PC-3 (cell line): Measurements from ENCODE around the gene GAD1. TPM values are rescaled to one million over a fixed set of nuclear protein-coding genes. Genes with fewer than 3 reads are reported as not detected.
A peak's percentile ranks its signal among the peaks of the same experiment; 100 is the strongest.

ENCODE experiments used
- ATAC-seq: fragments of 200-7000 bp; cut with Tn5 transposase; 2 replicates; pipeline ENCODE4 v1.9.1; 2020; ENCODE audit warnings: mild to moderate bottlenecking, moderate library complexity
- BruUV-seq: library from RNA; stranded (reverse); fragments of 400-500 nt; replicated peaks from 2 replicates; lab custom pipeline; 2021; lab: Mats Ljungman, UMichigan
- CTCF ChIA-PET: fragments of 300-600 bp; sonication (Branson Sonifier 250); formaldehyde crosslinking; loops from one replicate; lab custom pipeline; 2022; ENCODE audit warnings: antibody characterized with exemption; lab: Charles Lee
- POLR2A ChIA-PET: fragments of 300-600 bp; sonication (Branson Sonifier 250); formaldehyde crosslinking; loops from one replicate; lab custom pipeline; 2022; ENCODE audit warnings: antibody characterized with exemption; ENCODE audit not compliant: unreplicated experiment; lab: Charles Lee
- DNase-seq: peaks from one replicate; pipeline ENCODE4 v3.0.0-alpha.2; 2015
- H2AFZ ChIP-seq: fragments of 300-600 bp; sonication (generic); 2 replicates; pipeline ENCODE4 v1.6.0; 2016; ENCODE audit warnings: antibody characterized with exemption, low read length
- H3F3A ChIP-seq: fragments of 300-600 bp; sonication (generic); one replicate; pipeline ENCODE4 v1.6.0; 2017; ENCODE audit warnings: antibody characterized with exemption, low read length, control low read depth, mild to moderate bottlenecking; ENCODE audit not compliant: unreplicated experiment
- H3K27ac ChIP-seq: fragments of 300-600 bp; sonication (generic); 2 replicates; pipeline ENCODE4 v1.5.1; 2016; ENCODE audit warnings: mild to moderate bottlenecking, low read length
- H3K27me3 ChIP-seq: fragments of 300-600 bp; sonication (generic); 2 replicates; pipeline ENCODE4 v1.6.1; 2016; ENCODE audit warnings: low read length, mixed read lengths
- H3K36me3 ChIP-seq: fragments of 300-600 bp; sonication (generic); 2 replicates; pipeline ENCODE4 v1.6.1; 2016; ENCODE audit warnings: low read depth, mixed run types, low read length, mixed read lengths
- H3K4me1 ChIP-seq: fragments of 300-600 bp; sonication (generic); 2 replicates; pipeline ENCODE4 v1.5.1; 2016; ENCODE audit warnings: low read length; ENCODE audit not compliant: insufficient read depth
- H3K4me2 ChIP-seq: fragments of 300-600 bp; sonication (generic); 2 replicates; pipeline ENCODE4 v1.6.0; 2016; ENCODE audit warnings: low read length
- H3K4me3 ChIP-seq: fragments of 300-600 bp; sonication (generic); 2 replicates; pipeline ENCODE4 v1.5.1; 2016; ENCODE audit warnings: mild to moderate bottlenecking, low read length, mixed read lengths
- H3K79me2 ChIP-seq: fragments of 300-600 bp; sonication (generic); 2 replicates; pipeline ENCODE4 v1.6.1; 2017; ENCODE audit warnings: low read length, mixed read lengths
- H3K9ac ChIP-seq: fragments of 300-600 bp; sonication (generic); 2 replicates; pipeline ENCODE4 v1.6.0; 2016; ENCODE audit warnings: mild to moderate bottlenecking, low read length
- H3K9me2 ChIP-seq: fragments of 300-600 bp; sonication (generic); replicated peaks from 2 replicates; pipeline ENCODE4 v1.6.1; 2016; ENCODE audit warnings: mixed run types, low read length, mixed read lengths
- H3K9me3 ChIP-seq: fragments of 300-600 bp; sonication (generic); 2 replicates; pipeline ENCODE4 v1.6.1; 2016; ENCODE audit warnings: low read length, mixed read lengths
- H4K20me1 ChIP-seq: fragments of 300-600 bp; sonication (generic); 2 replicates; pipeline ENCODE4 v1.6.1; 2016; ENCODE audit warnings: low read length, mixed read lengths
- CTCF ChIP-seq: fragments of 300-600 bp; sonication (generic); conservative IDR thresholded peaks from 2 replicates; pipeline ENCODE4 v1.5.1; 2017; ENCODE audit warnings: antibody characterized with exemption, low read depth, mild to moderate bottlenecking, low read length
- EZH2 ChIP-seq: fragments of 300-600 bp; sonication (generic); IDR thresholded peaks from one replicate; pipeline ENCODE4 v1.6.1; 2017; ENCODE audit warnings: antibody characterized with exemption, mild to moderate bottlenecking, low read length; ENCODE audit not compliant: unreplicated experiment
- EZH2phosphoT487 ChIP-seq: fragments of 300-600 bp; sonication (generic); IDR thresholded peaks from 2 replicates; pipeline ENCODE4 v1.6.1; 2018; ENCODE audit warnings: mild to moderate bottlenecking, antibody characterized with exemption, low read length, borderline replicate concordance
- intact Hi-C: fragments of 100-400 bp; cut with micrococcal nuclease; formaldehyde crosslinking; loops from 2 replicates; pipeline ENCODE4 v1.9.0; 2023
- total RNA-seq: library from RNA; depleted of rRNA; stranded (reverse); fragments of >200 nt; gene quantifications from 2 replicates; pipeline ENCODE4 v1.2.3, GENCODE V29; 2014

The GAD1 gene
- total RNA-seq, 1 experiment from 2014 or later: 10.6 TPM

- Histone ChIP-seq H3K27me3 (no peaks in the 10 kb centered on the region), H3K27ac (no peak overlapping the region), H3K4me1 (peaks cover 3% of the 10 kb centered on the region; the same call in 1 of the 2 replicates), H3K4me2 (no peak overlapping the region), H3K9ac (no peak overlapping the region), H3K4me3 (no peak overlapping the region), H3K9me2 (no peaks in the 10 kb centered on the region), H4K20me1 (no peaks in the 10 kb centered on the region), H3F3A (no peaks in the 10 kb centered on the region), H3K9me3 (no peaks in the 10 kb centered on the region), H2AFZ (no peak overlapping the region), H3K36me3 (no peaks in the 10 kb centered on the region), H3K79me2 (no peaks in the 10 kb centered on the region)
- CTCF ChIA-PET: interaction anchor here (0.6 kb wide), 1 partner anchor 53 kb away, joined by 3 read pairs; the partner anchor contains the start of gene GAD1
- TF ChIP-seq EZH2phosphoT487 (no peak), CTCF (no peak), EZH2 (no peak)
- no peak for ATAC-seq
- BruUV-seq: no TSS peak
- POLR2A ChIA-PET: no interaction called here
- DNase-seq: no peak
- intact Hi-C loops: no loop called here
Measured at GRCh38 chr2:170869461-170869860, 52.8 kb downstream of the GAD1 start.

DNA sequence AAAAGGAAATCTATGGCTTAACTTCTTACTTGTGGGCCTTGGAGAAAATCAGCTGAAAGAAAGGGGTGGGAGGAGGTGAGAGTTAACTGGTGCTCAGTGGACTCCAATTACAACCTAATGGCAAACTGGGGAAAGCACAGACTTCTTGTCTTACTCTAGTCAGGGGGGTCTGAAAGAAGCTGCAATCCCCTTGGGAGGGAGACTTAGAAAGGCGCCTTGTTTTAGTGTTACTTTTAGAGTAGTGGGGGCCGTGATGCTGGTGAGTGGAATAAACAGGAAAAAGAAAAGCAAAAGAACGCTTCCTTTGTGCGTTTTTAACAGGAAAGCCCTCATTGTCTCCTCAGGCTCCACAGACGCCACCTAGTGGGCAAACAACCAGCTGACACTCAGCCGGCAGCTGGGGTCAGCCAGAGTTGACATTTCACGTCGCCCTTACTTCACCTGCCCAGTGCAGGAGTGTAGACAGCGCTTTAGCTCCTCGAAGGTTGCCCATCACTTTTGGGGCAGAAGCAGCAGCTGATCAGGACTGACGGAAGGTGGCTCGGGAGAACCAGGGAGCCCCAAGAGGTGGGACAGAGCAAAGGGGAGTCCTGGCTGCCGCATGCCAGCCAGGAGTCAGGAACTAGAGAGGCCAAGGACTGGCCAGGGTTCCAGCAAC, 56.5 kb downstream of the GAD1 start:
- TF ChIP-seq CTCF (peak; percentile 94), EZH2 (no peak)
- H3K4me3 ChIP-seq: peak overlapping the region; percentile 49; the same call in 1 of the 2 replicates
- peak overlapping the region; percentile 96 for H2AFZ ChIP-seq
- peak; percentile 86 for ATAC-seq
- peaks cover 11% of the 10 kb centered on the region for H3K4me1 ChIP-seq
- peak; percentile 84 for DNase-seq
- H3K27ac ChIP-seq: no peak overlapping the region
- no peaks in the 10 kb centered on the region for H3F3A ChIP-seq
- ChIA-PET CTCF (interaction anchor here (0.5 to 1.2 kb wide), 9 partner anchors 9 to 1199 kb away, joined by 3 to 9 read pairs (median 4); partner anchors contain the start of genes GAD1 and GORASP2), POLR2A (interaction anchor here (0.6 kb wide), 1 partner anchor 56 kb away, joined by 7 read pairs; the partner anchor contains the start of gene GAD1)
- no peaks in the 10 kb centered on the region for H4K20me1 ChIP-seq
- no peaks in the 10 kb centered on the region for H3K9me3 ChIP-seq
- intact Hi-C loops: loop anchor here (1.0 to 10.0 kb wide), 4 partner anchors 30 to 498 kb away; partner anchors contain the start of genes GAD1 and GORASP2
- peak overlapping the region; percentile 85 for H3K4me2 ChIP-seq
- H3K36me3 ChIP-seq: no peaks in the 10 kb centered on the region
- H3K79me2 ChIP-seq: no peaks in the 10 kb centered on the region
- no peaks in the 10 kb centered on the region for H3K27me3 ChIP-seq
- BruUV-seq: no TSS peak
- H3K9me2 ChIP-seq: no peaks in the 10 kb centered on the region
- no peak overlapping the region for H3K9ac ChIP-seq

GRCh38 chr2:170878066-170878465, 61.4 kb downstream of the GAD1 start:
- CTCF ChIA-PET: interaction anchor here (1.3 to 1.5 kb wide), 2 partner anchors 51 to 61 kb away, joined by 3 to 4 read pairs; partner anchors contain the start of genes GAD1 and GORASP2
- BruUV-seq: no TSS peak
- Histone ChIP-seq H3K4me3 (peak overlapping the region; percentile 11; the same call in 1 of the 2 replicates), H2AFZ (no peak overlapping the region), H3K9me2 (no peaks in the 10 kb centered on the region), H3F3A (no peaks in the 10 kb centered on the region), H3K27me3 (no peaks in the 10 kb centered on the region), H3K36me3 (no peaks in the 10 kb centered on the region), H3K79me2 (no peaks in the 10 kb centered on the region), H3K4me1 (peaks cover 15% of the 10 kb centered on the region), H4K20me1 (no peaks in the 10 kb centered on the region), H3K9ac (no peak overlapping the region), H3K4me2 (peak overlapping the region; percentile 68), H3K27ac (peak overlapping the region; percentile 29), H3K9me3 (no peaks in the 10 kb centered on the region)
- intact Hi-C loops: loop anchor here (10.0 kb wide), 1 partner anchor 503 kb away; no protein-coding TSS in a partner anchor
- DNase-seq: peak; percentile 79
- ATAC-seq: peak; percentile 86
- no peak for TF ChIP-seq EZH2
- TF ChIP-seq CTCF: no peak
- no peak for TF ChIP-seq EZH2phosphoT487
- POLR2A ChIA-PET: no interaction called here
